GM21529 (cell line): ENCODE results near the gene ASPHD2.

Source experiments
- ATAC-seq: cut with Tn5 transposase; IDR thresholded peaks from one replicate; pipeline ENCODE4 v1.9.1; 2021; ENCODE audit not compliant: unreplicated experiment

ASPHD2 gene

GRCh38 chr22:26471522-26471921 is 42.5 kb downstream of the ASPHD2 start:
- ATAC-seq, result no peak

GRCh38 chr22:26474682-26475081 is 45.6 kb downstream of the ASPHD2 start:
- no peak for ATAC-seq

GRCh38 chr22:26476705-26477340 is 47.8 kb downstream of the ASPHD2 start:
- no peak for ATAC-seq

- ATAC-seq, result no peak
Measured at GRCh38 chr22:26477341-26477731, 48.3 kb downstream of the ASPHD2 start.

- no peak for ATAC-seq
Measured at GRCh38 chr22:26479043-26479791, 50.2 kb downstream of the ASPHD2 start.

- ATAC-seq, result no peak
Measured at GRCh38 chr22:26479792-26480610, 50.9 kb downstream of the ASPHD2 start.

- ATAC-seq, result no peak
Measured at GRCh38 chr22:26480611-26480932, 51.5 kb downstream of the ASPHD2 start.

GRCh38 chr22:26481112-26481693 is 52.1 kb downstream of the ASPHD2 start:
- no peak for ATAC-seq

GRCh38 chr22:26481694-26482093 is 52.6 kb downstream of the ASPHD2 start:
- ATAC-seq, result no peak

- ATAC-seq, result no peak
Measured at GRCh38 chr22:26482161-26482560, 53.1 kb downstream of the ASPHD2 start.

GRCh38 chr22:26483043-26483438 is 54.0 kb downstream of the ASPHD2 start:
- ATAC-seq, result peak; percentile 2

- ATAC-seq, result peak; percentile 57
Measured at GRCh38 chr22:26483439-26484359, 54.6 kb downstream of the ASPHD2 start, which contains the start of the genes HPS4 and SRRD. HPS4 (minus strand) TSS chr22:26483783; CDS start chr22:26481762, 2,021 bp downstream. SRRD (plus strand) TSS chr22:26483877; CDS start chr22:26483891, 14 bp downstream.

- ATAC-seq, result no peak
Measured at GRCh38 chr22:26484360-26484706, 55.3 kb downstream of the ASPHD2 start.

GRCh38 chr22:26485013-26485412 is 56.0 kb downstream of the ASPHD2 start:
- ATAC-seq, result no peak

GRCh38 chr22:26485806-26486390 is 56.8 kb downstream of the ASPHD2 start:
- ATAC-seq, result no peak

- ATAC-seq, result no peak
Measured at GRCh38 chr22:26486394-26486793, 57.3 kb downstream of the ASPHD2 start.

GRCh38 chr22:26487996-26488395 is 58.9 kb downstream of the ASPHD2 start:
- ATAC-seq, result no peak

GRCh38 chr22:26489447-26490036 is 60.5 kb downstream of the ASPHD2 start:
- no peak for ATAC-seq

GRCh38 chr22:26492220-26492619 is 63.2 kb downstream of the ASPHD2 start:
- no peak for ATAC-seq

GRCh38 chr22:26494506-26494905 is 65.4 kb downstream of the ASPHD2 start:
- ATAC-seq, result no peak
